Activated T-cell treated with anti-CD3 and anti-CD28 coated beads for 48 hours (primary cell): ENCODE results near the gene PSMB2.

ENCODE experiments used
- DNase-seq: peaks from one replicate; pipeline ENCODE4 v3.0.0-alpha.2; 2020; ENCODE audit warnings: low read depth

PSMB2 gene

DNA sequence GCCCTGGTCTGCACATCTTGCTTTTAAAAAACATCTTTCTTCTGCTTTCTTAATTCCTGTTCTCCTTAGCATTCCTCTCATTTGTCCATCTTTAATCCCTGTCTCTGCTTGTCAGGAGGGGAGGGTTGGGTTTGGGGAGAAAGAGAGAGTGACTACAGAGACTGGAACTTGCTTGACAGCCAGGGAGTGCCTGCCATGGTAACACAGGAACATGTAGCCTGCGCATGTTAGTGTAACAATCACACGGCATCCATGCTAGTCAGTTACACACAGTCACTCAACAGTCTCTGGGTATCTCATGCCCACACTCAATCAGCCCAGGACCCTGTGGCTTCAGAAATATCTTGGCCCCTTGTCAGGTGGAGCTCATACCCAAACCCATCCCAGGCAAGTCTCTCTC lies 69.0 kb downstream of the PSMB2 start:
- no peak for DNase-seq

DNA sequence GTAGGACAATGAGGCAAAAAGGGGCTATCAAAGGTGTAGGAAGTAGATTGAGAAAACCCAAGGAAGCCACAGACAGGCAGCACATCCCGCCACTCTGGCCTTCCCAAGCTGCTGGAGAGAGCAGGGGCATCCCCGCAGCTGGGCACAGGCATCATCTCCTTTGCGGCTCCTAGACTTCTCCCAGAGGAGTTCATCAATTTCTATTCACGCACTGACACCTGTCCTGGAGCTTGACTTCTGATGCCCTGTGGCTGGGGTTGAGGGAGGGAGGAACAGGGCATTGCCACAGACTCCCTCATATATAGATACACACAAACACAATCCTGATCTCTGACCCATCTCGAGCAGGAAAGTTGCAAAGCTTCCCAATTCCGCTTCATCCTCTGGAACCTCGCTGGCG lies 70.1 kb downstream of the PSMB2 start:
- no peak for DNase-seq

DNA sequence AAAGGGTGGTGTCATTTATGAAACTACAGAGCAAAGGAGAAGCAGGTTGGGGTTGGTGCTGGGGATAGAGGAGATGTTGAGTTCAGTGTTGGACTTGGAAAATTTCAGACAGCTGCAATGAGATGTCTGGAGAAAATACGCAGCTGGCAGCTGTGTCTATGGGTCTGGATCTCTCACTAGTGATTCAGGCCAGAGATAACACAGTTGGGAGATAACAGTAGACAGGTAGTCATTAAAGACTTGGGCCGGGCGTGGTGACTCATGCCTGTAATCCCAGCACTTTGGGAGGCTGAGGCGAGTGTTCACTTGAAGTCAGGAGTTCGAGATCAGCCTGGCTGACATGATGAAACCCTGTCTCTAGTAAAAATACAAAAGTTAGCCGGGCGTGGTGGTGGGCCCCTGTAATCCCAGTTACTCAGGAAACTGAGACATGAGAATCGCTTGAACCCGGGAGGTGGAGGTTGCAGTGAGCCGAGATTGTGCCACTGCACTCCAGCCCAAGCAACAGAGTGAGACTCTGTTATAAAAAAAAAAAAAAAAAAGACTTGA lies 70.7 kb downstream of the PSMB2 start:
- no peak for DNase-seq

DNA sequence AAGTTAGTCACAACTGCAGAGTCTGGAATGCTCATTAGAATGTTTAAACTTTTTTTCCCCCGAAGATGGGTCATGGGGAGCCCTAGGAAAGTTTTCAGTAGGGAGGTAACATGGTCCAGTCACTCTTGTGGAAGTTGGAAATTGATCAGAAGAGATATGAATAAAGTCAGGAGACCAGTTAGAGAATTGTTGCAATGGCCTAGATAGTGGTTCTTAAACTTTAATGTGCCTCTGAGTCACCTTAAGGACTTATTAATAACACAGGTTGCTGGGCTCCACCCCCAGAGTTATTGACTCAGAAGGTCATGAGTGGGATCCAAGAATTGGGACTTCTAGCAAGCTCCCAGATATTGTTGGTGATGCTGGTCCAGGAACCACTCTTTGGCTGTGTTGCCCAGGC lies 71.4 kb downstream of the PSMB2 start:
- no peak for DNase-seq

DNA sequence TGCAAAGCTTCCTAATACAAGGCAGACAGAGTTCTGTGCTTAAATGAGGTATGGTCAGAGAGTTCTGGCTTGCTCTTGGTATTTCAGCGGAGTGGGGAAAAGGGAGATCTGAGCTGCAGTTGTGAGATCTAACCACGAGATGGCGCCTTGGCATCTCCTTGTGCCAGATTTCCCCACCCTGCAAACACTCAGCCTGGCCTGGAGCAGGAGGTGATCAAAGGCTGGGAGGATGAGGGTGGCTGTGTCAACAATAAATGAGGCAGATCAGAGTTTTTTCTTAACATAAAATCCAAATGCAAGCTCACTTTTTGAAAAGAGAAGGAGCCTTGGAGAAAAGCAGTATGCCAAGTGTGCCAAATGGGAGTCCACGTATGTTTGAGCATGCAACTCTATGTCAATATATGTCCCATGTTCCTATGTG lies 72.3 kb downstream of the PSMB2 start:
- peak; percentile 48 for DNase-seq

DNA sequence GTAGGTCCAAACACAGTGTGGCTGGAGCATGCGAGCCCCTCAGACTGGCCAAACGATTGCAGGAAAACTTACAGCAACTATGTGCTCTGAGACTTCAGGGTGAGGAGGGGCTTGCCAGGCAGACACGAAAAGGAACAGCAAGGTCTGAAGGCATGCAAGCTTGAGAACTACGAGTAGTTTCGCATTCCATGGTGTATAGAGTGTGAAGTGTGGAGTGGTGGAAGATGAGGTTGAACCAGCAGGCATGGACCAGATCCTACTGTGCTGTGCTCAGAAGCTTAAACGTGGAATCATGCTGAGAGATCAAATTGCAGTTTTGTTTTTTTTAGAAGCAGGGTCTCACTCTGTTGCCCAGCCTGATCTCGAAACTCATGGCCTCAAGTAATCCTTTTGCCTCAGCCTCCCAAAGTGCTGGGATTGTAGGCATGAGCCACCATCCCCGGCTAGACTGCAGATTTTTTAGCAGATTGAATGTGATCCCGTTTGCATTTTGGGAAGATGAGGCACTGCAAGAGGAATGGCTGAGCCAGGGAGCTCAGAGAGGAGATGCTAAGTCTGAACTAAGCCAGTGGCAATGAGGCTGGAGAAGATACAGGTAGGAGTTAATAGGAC lies 73.3 kb downstream of the PSMB2 start:
- DNase-seq = no peak

DNA sequence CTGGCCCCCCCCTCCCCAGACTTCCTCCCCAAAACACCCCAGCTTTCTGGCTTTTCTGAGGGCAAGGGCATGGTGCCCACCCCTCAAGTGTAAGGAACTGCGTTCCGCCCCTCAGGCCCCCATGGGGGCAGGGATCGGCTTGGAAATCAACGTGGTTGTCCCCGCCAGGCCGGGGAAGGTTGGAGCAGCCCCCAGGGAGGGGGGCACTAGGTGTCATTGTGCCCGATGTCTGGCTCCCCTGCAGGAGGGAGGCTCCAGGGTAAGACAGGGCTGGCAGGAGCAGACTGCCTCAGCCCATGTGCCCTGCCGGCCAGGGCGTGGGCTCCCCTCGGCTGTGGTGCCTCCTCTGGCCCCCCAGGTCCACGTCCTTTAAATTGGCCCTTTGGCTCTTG lies 75.6 kb downstream of the PSMB2 start:
- DNase-seq = no peak

DNA sequence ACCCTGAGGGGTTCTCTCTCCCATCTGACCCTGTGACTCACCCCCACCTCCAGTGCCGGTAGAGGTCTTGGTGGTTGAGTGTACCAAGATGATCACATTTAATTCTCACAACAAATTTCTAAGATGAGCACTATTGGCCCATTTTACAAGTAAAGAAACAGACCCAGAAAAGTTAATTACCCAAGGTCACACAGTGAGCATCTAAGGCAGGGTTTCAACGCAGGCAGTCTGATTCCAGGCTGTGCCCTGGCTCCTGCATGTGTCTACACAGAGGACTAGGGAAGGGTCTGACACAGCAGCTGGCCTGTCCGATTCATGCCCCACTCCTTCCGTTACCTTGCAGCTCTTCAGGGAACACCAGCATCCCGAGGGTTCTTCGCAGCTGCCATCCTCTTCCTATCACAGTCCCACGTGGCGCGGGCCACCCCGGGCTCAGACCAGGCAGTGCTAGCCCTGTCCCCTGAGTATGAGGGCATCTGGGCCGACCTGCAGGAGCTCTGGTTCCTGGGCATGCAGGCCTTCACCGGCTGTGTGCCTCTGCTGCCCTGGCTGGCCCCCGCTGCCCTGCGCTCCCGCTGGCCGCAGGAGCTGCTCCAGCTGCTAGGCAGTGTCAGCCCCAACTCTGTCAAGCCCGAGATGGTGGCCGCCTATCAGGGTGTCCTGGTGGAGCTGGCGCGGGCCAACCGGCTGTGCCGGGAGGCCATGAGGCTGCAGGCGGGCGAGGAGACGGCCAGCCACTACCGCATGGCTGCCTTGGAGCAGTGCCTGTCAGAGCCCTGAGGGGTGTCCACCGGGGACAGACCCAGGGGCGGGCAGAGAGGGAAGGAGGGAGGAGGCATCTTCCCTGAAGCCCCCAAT lies 76.2 kb downstream of the PSMB2 start:
- no peak for DNase-seq

DNA sequence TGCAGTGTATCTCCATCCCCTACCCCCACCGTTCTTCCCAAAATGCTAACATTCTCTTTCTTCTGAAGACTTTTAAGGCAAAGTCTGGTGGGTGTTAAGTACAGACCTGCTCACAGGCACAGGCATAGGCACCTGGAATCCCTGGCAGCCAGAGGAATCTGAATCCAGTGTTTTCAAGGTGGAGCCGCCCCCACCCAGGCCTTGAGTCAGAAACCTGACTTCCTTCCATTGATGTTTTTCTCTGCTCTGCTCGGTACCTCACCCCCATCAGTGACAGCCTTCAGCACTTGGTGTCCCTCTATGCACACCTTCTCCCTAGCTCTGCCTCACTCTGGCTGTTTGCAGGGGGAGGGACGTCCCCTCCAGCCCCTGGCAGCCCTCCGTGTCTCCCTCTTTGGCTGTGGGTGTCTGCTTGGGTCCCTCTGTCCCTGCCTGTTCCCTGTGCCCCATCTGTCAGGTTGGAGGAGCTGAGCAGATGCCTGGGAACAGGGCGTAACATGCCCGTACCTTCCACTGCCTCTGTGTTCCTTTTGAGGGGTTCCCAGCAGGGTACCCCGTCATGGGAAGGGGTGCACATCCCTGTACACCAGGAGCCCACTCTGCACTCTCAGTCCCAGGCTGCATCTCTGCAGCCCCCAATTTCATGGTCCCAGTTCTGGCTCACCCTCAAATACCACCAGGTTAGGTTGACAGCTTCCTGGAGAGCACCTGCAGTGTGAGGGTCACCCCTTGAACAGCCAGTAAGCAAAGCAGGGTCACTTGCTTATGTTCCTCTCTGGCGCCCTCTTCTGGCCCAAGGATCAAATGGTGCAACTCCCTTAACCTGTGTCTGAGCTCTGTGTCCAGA lies 77.1 kb downstream of the PSMB2 start:
- peak; percentile 73 for DNase-seq

DNA sequence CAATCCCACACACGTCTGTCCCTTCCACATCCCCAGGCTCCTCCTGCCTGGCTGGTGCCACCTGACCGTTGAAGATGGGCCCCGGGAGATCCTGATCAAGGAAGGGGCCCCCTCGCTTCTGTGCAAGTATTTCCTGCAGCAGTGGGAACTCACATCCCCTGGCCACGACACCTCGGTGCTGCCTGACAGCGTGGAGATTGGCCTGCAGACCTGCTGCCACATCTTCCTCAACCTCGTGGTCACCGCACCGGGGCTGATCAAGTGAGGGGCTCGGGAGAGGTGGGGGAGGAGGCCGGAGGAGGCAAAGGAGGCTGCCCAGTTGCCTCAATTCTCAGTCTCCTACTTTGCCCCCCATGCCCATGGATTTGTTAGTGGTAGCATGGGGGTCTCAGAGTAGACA lies 78.2 kb downstream of the PSMB2 start:
- no peak for DNase-seq

DNA sequence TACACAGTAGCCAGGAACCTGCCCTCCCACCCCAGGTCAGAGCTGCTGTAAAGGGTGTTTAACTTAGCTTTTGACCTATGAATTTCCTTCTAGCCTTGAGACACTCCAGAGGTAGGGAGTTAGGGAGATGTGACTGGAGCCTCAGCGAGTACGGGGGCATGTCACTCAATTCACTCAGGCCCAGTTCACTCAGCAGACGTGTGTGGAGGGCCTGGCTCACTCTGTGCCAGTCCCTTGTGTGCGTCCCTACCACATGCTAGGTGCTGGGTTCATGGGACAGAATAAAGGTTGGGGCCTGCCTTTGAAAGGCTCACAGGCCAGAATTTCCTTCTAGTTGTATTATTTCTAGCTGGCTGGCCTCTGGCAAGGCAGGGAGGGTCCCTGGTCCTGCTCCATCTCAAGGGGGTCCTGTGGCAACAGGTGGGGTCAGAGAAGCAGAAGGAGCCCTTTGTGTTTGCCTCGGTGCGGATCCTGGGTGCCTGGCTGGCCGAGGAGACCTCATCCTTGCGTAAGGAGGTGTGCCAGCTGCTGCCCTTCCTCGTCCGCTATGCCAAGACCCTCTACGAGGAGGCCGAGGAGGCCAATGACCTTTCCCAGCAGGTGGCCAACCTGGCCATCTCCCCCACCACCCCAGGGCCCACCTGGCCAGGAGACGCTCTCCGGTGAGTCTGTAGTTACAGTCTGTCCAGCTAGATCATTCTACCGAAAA lies 79.2 kb downstream of the PSMB2 start:
- no peak for DNase-seq

DNA sequence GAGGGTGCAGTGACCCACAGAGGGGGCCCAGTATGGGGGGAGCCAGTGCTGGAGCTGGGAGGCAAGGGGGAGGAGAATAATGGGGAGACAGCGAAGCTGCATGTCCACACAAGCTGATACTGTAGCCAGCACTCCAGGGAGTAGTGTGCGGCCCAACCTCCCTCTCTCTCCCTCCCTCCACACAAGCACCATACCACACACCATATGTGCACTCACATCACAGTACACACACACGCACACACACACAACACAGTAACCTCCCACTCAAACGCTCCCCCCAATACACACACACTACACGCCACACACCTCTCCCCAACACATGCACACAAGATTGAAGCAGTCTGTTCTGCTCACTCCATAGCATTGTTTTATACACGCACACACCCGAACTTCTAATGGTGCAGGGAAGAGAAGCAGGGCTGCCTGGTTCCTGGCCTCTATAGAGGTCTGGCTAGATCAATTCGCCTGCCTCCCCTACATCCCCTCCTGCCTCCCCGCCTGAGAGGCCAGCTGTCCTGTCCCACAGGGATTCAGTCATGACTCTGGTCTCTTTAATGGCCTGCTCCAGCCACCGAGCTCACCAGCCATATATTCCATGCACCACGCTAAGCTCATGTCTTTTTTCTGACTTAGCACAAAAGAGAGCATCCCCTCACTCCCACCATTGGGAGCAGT lies 79.9 kb downstream of the PSMB2 start:
- no peak for DNase-seq

DNA sequence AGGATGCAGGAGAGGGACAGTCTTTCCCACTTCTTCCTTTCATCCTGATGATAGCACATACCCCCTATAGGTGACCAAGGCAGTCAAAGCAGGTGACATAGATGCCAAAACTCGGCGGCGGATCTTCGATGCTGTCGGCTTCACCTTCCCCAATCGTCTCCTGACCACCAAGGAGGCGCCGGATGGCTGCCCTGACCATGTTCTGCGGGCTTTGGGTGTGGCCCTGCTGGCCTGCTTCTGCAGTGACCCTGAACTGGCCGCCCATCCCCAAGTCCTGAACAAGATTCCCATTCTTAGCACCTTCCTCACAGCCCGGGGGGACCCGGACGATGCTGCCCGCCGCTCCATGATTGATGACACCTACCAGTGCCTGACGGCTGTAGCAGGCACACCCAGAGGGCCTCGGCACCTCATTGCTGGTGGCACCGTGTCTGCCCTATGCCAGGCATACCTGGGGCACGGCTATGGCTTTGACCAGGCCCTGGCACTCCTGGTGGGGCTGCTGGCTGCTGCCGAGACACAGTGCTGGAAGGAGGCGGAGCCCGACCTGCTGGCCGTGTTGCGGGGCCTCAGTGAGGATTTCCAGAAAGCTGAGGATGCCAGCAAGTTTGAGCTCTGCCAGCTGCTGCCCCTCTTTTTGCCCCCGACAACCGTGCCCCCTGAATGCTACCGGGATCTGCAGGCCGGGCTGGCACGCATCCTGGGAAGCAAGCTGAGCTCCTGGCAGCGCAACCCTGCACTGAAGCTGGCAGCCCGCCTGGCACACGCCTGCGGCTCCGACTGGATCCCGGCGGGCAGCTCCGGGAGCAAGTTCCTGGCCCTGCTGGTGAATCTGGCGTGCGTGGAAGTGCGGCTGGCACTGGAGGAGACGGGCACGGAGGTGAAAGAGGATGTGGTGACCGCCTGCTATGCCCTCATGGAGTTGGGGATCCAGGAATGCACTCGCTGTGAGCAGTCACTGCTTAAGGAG lies 80.8 kb downstream of the PSMB2 start:
- no peak for DNase-seq

DNA sequence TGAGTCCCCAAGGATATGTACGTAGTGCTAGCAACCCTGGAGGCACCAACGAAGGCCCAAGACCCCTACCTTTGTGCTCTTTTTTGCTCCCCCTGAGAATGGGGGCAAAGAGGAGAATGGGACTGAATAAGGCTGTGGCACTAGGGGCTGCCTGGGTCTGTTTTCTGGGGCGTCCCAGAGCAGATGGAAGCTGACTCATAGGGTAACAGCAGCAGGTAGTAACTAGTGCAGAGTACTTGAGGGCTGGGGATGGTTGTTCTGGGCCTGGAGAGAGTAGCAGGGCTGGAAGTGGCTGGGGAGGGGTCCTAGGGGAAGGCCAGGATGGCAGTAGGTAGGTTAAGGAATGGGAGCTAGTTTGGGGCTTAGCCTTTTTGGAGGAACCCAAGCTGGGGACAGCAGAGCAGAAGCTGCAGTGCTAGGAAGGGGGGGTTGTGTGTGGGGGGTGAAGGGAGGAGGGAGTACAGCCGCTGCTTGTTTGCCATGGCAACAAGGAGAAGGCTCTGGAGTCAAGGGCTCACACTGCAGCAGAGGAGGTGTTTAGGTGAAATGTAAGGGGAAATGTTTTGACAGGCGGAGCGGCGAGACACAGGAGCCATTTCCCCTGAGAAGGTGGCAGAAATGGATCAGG lies 81.9 kb downstream of the PSMB2 start:
- no peak for DNase-seq

DNA sequence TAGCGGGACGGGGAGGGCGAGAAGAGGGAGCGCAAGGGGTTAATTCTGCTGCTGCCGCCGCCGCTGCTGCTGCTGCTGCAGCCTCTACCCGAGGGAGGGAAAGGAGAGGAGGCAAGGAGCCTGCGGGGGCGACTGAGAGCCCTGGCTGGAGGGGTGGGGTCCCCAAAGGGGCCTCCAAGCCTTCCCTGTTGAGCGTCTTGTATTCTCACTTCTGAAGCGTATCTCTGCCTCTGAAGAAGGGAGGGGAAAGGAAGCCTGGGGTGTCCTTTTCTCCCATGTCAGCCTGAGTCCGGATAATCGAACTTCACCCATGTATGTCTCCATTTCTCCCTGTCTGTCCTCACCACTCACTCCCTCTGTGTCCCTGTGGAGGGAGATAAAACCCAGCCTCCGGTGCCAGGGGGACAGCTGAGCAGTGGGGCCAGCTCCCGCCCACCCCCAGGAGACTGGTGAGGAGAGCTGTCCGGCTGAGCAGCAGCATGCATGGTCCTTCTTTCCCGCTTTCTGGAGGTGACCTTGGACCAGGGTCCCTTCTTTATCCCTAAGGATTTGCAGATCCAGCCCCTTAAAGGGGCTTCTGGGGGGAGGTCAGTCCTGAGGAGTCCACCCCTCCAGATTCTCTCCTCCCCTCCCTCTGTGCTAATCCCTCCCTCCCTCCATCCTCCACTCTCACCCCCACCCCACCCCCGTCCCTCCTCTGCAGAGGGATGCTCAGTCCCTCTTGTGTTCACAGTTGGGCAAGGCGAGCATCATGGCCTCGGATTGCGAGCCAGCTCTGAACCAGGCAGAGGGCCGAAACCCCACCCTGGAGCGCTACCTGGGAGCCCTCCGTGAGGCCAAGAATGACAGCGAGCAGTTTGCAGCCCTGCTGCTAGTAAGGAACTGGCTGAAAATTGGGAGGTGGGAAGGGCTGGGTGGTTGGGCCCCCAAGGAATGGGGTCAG lies 82.7 kb downstream of the PSMB2 start:
- no peak for DNase-seq

DNA sequence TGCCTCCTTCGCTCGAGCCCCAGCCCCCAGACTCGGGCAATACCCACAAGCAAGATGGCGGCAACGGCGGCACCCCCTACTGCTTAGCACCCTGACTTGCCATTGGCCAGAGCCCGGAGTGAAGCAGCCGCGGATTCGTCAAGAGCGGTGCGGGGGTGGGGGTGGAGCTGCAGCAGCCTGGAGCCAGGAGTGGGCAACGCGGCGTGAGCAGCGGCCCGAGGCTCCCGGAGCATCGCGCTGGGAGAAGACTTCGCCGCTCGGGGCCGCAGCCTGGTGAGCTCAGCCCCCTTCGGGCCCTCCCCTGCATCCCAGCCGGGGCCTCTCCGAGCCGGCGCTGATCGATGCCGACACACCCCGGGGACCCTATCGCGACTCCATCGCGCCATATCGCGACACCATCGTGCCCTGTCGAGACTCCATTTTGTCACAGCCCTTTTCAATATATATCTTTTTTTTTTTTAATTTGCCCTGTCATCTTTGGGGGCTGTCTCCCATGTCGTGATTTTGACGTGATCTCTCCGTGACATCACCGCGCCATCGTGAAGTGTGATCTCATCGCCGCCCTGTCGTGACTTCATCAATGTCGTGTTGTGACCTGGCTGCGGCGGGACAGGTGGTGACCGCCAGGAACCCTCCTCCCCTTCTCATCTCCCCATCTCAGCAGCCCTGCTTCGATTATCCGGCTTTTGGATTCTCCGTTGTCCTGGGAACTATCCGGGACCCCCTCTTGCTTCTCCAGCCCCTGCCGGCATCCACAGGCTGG lies 83.5 kb downstream of the PSMB2 start, which contains the start of gene NCDN:
Gene NCDN, plus strand, starts transcription at position 189 of the 763 bp plus-strand sequence. Its CDS starts 392 bp downstream, at position 581.
- DNase-seq = peak; percentile 95

DNA sequence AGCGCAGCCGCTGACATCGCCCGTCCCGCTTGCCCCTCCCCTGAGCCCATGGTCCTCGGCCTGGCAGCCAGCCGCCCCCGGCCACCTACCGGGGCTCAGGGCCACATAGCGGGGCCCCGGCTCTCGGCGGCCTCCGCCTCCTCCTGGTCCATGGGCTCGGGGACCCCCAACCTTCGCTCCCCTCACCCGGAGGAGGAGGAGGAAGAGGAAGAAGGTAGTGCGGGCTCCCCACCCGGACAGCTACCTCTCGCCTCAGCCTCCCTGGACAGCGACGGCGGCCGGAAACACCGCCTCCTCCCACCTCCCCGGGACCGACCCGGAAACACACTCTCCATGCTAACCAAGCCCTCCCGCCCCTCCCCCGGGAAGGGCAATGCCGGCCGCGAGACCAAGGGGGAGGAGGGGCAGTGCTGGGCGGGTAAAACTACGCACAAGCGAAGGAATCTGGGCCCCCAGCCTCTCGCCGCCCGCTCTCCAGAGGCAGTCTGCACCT lies 84.2 kb downstream of the PSMB2 start, which contains the start of gene KIAA0319L:
Gene KIAA0319L, minus strand, starts transcription at position 286 of the 493 bp plus-strand sequence. CDS start 2,912 bp downstream, outside the sequence.
- DNase-seq = no peak
